22Rv1 (cell line): Measurements from ENCODE around the gene NDUFA3.

Source experiments
- H3K27ac ChIP-seq: fragments of 450-650 bp; 2 replicates; pipeline ENCODE4 v1.5.1; 2017
- CTCF ChIP-seq: fragments of 450-650 bp; IDR thresholded peaks from 2 replicates; pipeline ENCODE4 v1.5.1; 2017; ENCODE audit warnings: mild to moderate bottlenecking
- ZFX ChIP-seq: fragments of 450-650 bp; IDR thresholded peaks from 2 replicates; pipeline ENCODE4 v1.6.1; 2017; ENCODE audit warnings: antibody characterized with exemption, borderline replicate concordance

The NDUFA3 gene

GRCh38 chr19:54108496-54108895, 5.8 kb downstream of the NDUFA3 start:
- no peak overlapping the region for H3K27ac ChIP-seq
- TF ChIP-seq ZFX (no peak), CTCF (no peak)

- TF ChIP-seq CTCF (no peak), ZFX (no peak)
- no peak overlapping the region for H3K27ac ChIP-seq
Observed at GRCh38 chr19:54109651-54110050, 7.0 kb downstream of the NDUFA3 start.

- H3K27ac ChIP-seq, result peak overlapping the region; percentile 80
- TF ChIP-seq ZFX, result no peak
- TF ChIP-seq CTCF, result no peak
Observed at GRCh38 chr19:54114340-54115108, 11.9 kb downstream of the NDUFA3 start.

GRCh38 chr19:54115109-54116063, 12.7 kb downstream of the NDUFA3 start, which contains the start of the genes PRPF31 and TFPT:
PRPF31 (plus strand) TSS chr19:54115754; CDS start chr19:54118279, 2,525 bp downstream.
TFPT (minus strand) TSS chr19:54115657; CDS start chr19:54115269, 388 bp downstream.
- TF ChIP-seq CTCF (no peak), ZFX (no peak)
- peak within 1 kb of the TSS; percentile 80 for H3K27ac ChIP-seq

- no peak overlapping the region for H3K27ac ChIP-seq
- TF ChIP-seq ZFX (no peak), CTCF (no peak)
Observed at GRCh38 chr19:54121259-54121658, 18.6 kb downstream of the NDUFA3 start.

- H3K27ac ChIP-seq, result no peak overlapping the region
- TF ChIP-seq ZFX, result no peak
- TF ChIP-seq CTCF, result no peak
Observed at GRCh38 chr19:54123682-54124081, 21.0 kb downstream of the NDUFA3 start.

GRCh38 chr19:54124393-54124792, 21.7 kb downstream of the NDUFA3 start:
- H3K27ac ChIP-seq, result no peak overlapping the region
- no peak for TF ChIP-seq ZFX
- TF ChIP-seq CTCF, result no peak
